HL-60/S4 treated with retinoic acid at 250 ng/mL for 4 days and 3 days (cell line): Measurements from ENCODE around the gene FABP1.

ENCODE experiments used
- in situ Hi-C: fragments of 300-500 bp; cut with MboI; formaldehyde crosslinking; loops from 2 replicates; pipeline ENCODE4 v1.7.0; 2022; ENCODE audit warnings: low sequenced_read_pairs

The FABP1 gene

GRCh38 chr2:88085099-88085498 lies 42.8 kb downstream of the FABP1 start:
- in situ Hi-C loops: no loop called here

DNA sequence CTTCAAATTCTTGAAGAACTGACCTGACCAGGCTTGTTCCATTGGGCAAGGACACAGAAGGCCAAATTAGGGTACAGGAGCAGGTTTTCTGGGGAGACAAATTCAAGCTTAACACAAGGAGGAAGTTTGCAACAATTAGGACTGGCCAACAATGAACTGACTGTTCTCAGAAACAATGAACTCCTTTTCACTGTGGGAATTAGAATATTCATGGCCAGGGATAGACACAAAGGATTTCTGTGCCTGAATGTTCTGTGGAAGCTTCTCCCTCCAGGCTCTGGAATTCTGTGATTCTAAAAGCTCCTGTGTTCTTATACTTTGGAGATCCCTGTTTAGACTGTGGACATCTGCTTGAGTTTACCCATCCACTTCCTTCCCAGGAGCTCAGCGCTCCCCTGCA lies 45.1 kb downstream of the FABP1 start:
- in situ Hi-C loops: no loop called here

- in situ Hi-C loops: no loop called here
These were observed 45.8 kb downstream of the FABP1 start for GRCh38 chr2:88081924-88082608.

DNA sequence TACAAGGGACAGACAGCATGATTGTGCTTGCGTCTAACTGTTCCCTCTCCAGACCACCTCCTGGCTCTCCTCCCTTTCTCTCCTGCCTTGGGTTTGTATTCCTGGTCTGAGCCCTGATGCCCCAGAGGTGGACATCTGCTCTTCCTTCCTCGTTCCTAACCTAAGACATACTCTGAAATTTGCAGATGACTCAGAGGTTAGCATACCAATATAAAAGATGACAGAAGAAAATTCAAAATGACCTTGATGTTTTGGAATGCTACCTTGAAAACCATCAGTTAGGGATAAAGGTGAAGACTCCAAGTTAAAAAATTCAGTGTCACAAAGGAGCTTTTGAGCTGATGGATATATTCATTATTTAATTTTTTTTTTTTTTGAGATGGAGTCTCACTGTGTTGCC lies 47.3 kb downstream of the FABP1 start:
- in situ Hi-C loops: no loop called here

- in situ Hi-C loops: no loop called here
These were observed 49.2 kb downstream of the FABP1 start for GRCh38 chr2:88078643-88079172.

DNA sequence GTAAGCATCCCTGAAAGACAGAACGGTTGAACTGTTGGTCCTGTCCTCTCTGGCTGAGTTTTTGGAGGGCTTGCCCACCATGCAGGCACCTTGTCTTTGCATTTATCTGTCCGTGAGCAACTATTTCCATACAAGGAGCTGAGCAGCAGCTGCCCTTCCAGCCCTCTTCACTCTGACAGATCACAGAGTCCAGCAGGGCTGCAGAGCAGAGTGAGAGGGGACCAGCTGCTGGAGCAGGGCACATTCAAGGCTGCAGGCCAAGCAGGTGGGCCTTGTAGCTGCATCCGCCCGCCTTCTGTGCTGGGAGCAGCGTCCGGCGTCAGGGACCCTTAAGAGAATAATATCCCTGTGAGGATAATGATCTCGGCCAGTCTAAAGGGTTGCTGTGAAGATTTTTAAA lies 50.8 kb downstream of the FABP1 start:
- in situ Hi-C loops: no loop called here

- in situ Hi-C loops: no loop called here
These were observed 53.0 kb downstream of the FABP1 start for GRCh38 chr2:88074854-88075292.

GRCh38 chr2:88074150-88074549 lies 53.7 kb downstream of the FABP1 start:
- in situ Hi-C loops: no loop called here
